Effector memory CD4-positive, alpha-beta T cell (primary cell): ENCODE data around the gene NAMPT.
A peak's percentile ranks its signal among the peaks of the same experiment; 100 is the strongest.
"Not testable (repeated sequence)": the region's sequence is repeated elsewhere in the genome, so short reads cannot be mapped to it uniquely, and the experiment has no call there.

ENCODE experiments used
- DNase-seq, 3 donors: peaks; one replicate each; pipeline ENCODE4 v3.0.0-alpha.2; 2020
- H3K27ac ChIP-seq: 2 replicates; pipeline ENCODE4 v1.7.0; 2013; ENCODE audit warnings: mild to moderate bottlenecking, low read length, moderate library complexity; ENCODE audit not compliant: insufficient read depth, poor library complexity, severe bottlenecking
- H3K27me3 ChIP-seq: replicated peaks from 2 replicates; pipeline ENCODE4 v1.7.0; 2013; ENCODE audit warnings: mild to moderate bottlenecking, low read length; ENCODE audit not compliant: insufficient read depth, control insufficient read depth, poor library complexity, severe bottlenecking
- H3K36me3 ChIP-seq: 2 replicates; pipeline ENCODE4 v1.7.0; 2013; ENCODE audit warnings: mild to moderate bottlenecking, low read length, moderate library complexity; ENCODE audit not compliant: control insufficient read depth, insufficient read depth
- H3K4me1 ChIP-seq: 2 replicates; pipeline ENCODE4 v1.7.0; 2013; ENCODE audit warnings: low read length, mild to moderate bottlenecking; ENCODE audit not compliant: control insufficient read depth, insufficient read depth, poor library complexity, severe bottlenecking
- H3K4me3 ChIP-seq: 2 replicates; pipeline ENCODE4 v1.7.0; 2013; ENCODE audit warnings: low read length, low read depth, mild to moderate bottlenecking; ENCODE audit not compliant: insufficient read depth, poor library complexity, severe bottlenecking
- H3K9me3 ChIP-seq: 2 replicates; pipeline ENCODE4 v1.7.0; 2013; ENCODE audit warnings: mild to moderate bottlenecking, low read length, moderate library complexity; ENCODE audit not compliant: control insufficient read depth
- total RNA-seq, 3 donors: gene quantifications; one replicate each; lab custom pipeline; 2026; lab: John Stamatoyannopoulos, UW

The NAMPT gene
- total RNA-seq: 403 to 1,096 (median 423) reads per million in 3 donors

- no peaks in the 10 kb centered on the region for H3K9me3 ChIP-seq
- no peaks in the 10 kb centered on the region for H3K36me3 ChIP-seq
- peaks cover 15% of the 10 kb centered on the region for H3K4me1 ChIP-seq
- H3K27ac ChIP-seq: peak within 1 kb of the TSS; percentile 87
- H3K27me3 ChIP-seq: no peaks in the 10 kb centered on the region
- no peak for DNase-seq
- peak within 1 kb of the TSS; percentile 82 for H3K4me3 ChIP-seq
Measured at GRCh38 chr7:106284714-106285050, at the start of gene NAMPT. TSS of gene NAMPT (minus strand) at chr7:106284983. CDS start at chr7:106284884, 99 bp downstream.

- no peak overlapping the region for H3K4me3 ChIP-seq
- no peak overlapping the region for H3K27ac ChIP-seq
- no peak for DNase-seq
Measured at GRCh38 chr7:106332201-106332600, 47.4 kb upstream of the NAMPT start.

DNA sequence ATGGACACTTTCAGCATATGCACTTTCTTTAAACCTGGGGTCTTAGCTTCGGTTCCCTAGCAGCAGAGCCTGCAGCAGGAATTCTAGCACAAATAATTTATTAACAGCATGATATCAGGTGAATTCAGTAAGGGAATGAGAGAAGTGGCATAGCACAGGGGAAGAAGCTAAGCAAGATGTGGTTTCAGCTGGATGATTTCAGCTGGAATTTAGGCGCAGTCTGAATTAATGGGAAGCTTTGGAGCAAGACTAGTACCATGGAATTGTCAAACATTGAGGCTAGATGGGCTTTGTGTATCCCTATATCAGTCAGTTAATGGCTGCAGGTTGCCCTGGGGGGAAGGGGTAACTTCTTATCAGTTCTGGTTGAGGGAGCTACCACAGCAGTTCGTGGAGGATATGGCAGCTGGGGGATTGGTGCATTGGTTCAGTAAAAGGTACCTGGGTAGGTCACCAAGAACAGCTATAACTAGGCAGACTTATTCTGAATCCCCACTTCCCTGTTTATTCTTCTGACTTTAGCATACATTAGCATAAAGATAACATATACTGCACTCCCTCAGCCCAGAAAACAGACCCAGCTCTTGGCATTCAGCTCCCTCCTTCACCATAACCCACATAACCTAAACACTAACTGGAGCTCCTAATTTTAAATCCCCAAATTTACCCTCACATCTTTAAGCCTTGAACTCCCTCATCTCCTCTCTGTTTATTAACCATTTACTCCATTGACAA, 46.8 kb upstream of the NAMPT start:
- DNase-seq: no peak
- Histone ChIP-seq H3K27me3 (no peaks in the 10 kb centered on the region), H3K4me3 (no peak overlapping the region), H3K9me3 (no peaks in the 10 kb centered on the region), H3K36me3 (no peaks in the 10 kb centered on the region), H3K4me1 (no peaks in the 10 kb centered on the region), H3K27ac (no peak overlapping the region)

More at GRCh38 chr7:106332201-106332600, 47.4 kb upstream of the NAMPT start:
- Histone ChIP-seq H3K9me3 (no peaks in the 10 kb centered on the region), H3K36me3 (no peaks in the 10 kb centered on the region), H3K27me3 (no peaks in the 10 kb centered on the region), H3K4me1 (no peaks in the 10 kb centered on the region)

DNA sequence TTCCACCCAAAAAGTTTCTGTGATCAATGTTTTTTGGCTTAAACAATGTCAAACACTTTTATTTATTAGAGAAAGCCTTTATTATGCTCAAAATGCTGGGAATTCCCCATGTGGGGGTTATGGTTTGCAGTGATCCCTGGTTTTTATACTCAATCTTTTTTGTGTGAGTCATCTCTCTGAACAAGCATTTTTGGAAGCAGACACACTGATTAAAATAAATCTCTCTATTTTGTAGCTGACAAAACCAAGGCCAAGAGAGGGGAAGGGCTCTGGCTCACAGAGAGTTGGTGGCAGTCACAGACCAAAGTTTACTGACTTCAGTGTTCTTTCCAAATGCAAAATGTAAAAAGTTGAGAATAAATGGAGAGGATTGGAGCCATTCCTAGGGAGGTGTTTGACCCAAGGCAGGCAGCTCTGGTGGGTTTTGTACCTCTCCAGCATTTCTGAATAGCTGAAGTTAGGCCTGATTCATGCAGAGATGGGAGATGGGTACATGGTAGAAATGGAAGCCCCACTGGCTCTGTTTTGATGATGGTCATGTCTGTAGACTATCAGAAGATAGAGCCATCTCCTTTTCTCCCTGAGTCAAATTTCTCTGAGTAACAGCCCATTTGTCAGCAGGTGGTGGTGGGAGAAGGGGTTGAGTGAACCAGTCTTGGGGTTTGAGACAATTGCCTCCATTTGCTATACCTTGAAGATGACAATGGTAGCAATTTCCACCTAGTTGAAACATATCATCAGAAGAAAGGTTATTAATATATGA, 45.4 kb upstream of the NAMPT start:
- Histone ChIP-seq H3K27ac (no peak overlapping the region), H3K36me3 (no peaks in the 10 kb centered on the region), H3K9me3 (no peaks in the 10 kb centered on the region), H3K4me3 (no peak overlapping the region), H3K27me3 (no peaks in the 10 kb centered on the region), H3K4me1 (no peaks in the 10 kb centered on the region)
- no peak for DNase-seq

- DNase-seq: no peak
- Histone ChIP-seq H3K9me3 (no peaks in the 10 kb centered on the region), H3K27ac (no peak overlapping the region), H3K4me1 (no peaks in the 10 kb centered on the region), H3K4me3 (no peak overlapping the region), H3K36me3 (no peaks in the 10 kb centered on the region), H3K27me3 (no peaks in the 10 kb centered on the region)
Measured at GRCh38 chr7:106329408-106329807, 44.6 kb upstream of the NAMPT start.

- H3K27ac ChIP-seq: no peak overlapping the region
- no peaks in the 10 kb centered on the region for H3K4me1 ChIP-seq
- no peak for DNase-seq
- H3K36me3 ChIP-seq: no peaks in the 10 kb centered on the region
- H3K4me3 ChIP-seq: no peak overlapping the region
- no peaks in the 10 kb centered on the region for H3K27me3 ChIP-seq
- H3K9me3 ChIP-seq: no peaks in the 10 kb centered on the region
Measured at GRCh38 chr7:106327538-106328481, 43.0 kb upstream of the NAMPT start.

DNA sequence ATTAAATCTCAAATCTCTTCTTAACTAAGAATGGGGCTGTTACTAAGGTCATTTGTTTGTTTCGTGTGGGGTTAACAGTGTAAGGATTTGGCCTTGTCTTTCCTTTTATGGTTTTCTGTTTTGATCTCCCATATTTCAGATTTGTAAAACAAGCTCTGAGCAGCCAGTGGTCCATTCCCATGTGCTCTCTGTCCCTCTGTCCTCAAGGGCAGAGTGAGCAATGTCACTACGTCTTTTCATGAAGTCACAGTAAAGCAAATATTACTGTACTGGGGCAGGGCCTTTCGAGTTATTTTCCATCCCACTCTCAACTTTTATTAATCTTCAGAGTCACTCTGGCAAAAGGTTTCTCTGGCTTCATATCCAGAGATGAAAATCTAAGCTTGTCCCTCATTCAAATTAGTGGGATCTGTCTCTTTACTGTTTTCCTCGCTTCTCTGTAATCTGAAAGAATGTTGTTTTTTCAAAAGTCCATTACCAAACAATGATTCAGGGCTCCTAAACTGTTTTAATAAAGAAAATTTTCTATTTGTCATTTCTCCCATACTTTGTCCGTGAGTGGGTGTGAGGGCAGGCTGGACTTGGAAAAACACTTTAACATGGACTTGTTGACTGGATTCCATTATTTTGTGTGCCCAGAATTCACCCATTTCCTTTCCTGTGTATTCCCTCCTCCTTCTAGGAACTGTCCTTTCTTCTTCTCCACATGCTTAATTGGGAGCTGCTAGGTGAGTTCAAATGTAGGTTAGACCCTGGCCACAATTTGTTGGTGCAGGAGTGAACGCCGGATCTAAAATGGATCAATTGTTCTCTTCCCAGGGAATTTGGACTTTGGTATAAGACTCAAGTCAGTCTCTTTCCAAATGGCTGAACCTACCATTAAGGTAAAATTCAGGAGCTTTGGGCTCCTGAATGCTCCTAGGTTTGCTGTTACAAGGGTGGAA, 42.1 kb upstream of the NAMPT start:
- no peaks in the 10 kb centered on the region for H3K4me1 ChIP-seq
- H3K9me3 ChIP-seq: no peaks in the 10 kb centered on the region
- H3K36me3 ChIP-seq: no peaks in the 10 kb centered on the region
- DNase-seq: no peak
- H3K27ac ChIP-seq: no peak overlapping the region
- H3K4me3 ChIP-seq: no peak overlapping the region
- no peaks in the 10 kb centered on the region for H3K27me3 ChIP-seq

GRCh38 chr7:106324509-106324908, 39.7 kb upstream of the NAMPT start:
- H3K4me1 ChIP-seq, H3K27me3 ChIP-seq, DNase-seq, H3K4me3 ChIP-seq, H3K27ac ChIP-seq, H3K36me3 ChIP-seq, H3K9me3 ChIP-seq: not testable (repeated sequence)

DNA sequence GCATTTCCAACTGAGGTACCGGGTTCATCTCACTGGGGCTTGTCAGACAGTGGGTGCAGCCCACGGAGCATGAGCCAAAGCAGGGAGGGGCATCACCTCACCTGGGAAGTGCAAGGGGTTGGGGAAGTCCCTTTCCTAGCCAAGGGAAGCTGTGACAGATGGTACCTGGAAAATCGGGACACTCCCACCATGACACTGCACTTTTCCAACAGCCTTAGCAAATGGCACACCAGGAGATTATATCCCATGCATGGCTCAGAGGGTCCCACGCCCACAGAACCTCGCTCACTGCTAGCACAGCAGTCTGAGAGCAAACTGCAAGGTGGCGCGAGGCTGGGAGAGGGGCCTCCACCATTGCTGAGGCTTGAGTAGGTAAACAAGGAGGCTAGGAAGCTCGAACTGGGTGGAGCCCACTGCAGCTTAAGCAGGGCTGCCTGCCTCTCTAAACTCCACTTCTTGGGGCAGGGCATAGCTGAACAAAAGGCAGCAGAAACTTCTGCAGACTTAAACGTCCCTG, 35.5 kb upstream of the NAMPT start:
- H3K36me3 ChIP-seq, H3K4me1 ChIP-seq, H3K27me3 ChIP-seq, H3K9me3 ChIP-seq, H3K27ac ChIP-seq, H3K4me3 ChIP-seq, DNase-seq: not testable (repeated sequence)
